ENCODE data around the gene ARHGAP12. TPM values are rescaled to one million over a fixed set of nuclear protein-coding genes. Genes with fewer than 3 reads are reported as not detected.

Gene ARHGAP12
- total RNA-seq, 1 donor from 2014 or later: 25.5 TPM

- DNase-seq (ENCODE audit: low read depth, low spot score): no peak
These were observed 44.2 kb downstream of the ARHGAP12 start for GRCh38 chr10:31884386-31884785.

GRCh38 chr10:31883397-31883796 lies 45.2 kb downstream of the ARHGAP12 start:
- no peak for DNase-seq (ENCODE audit: low read depth, low spot score)

GRCh38 chr10:31878486-31878885 lies 50.1 kb downstream of the ARHGAP12 start:
- no peak for DNase-seq (ENCODE audit: low read depth, low spot score)

GRCh38 chr10:31876652-31877352 lies 51.8 kb downstream of the ARHGAP12 start:
- DNase-seq (ENCODE audit: low read depth, low spot score): no peak

GRCh38 chr10:31875608-31876007 lies 53.0 kb downstream of the ARHGAP12 start:
- no peak for DNase-seq (ENCODE audit: low read depth, low spot score)

- DNase-seq (ENCODE audit: low read depth, low spot score): no peak
These were observed 54.9 kb downstream of the ARHGAP12 start for GRCh38 chr10:31873724-31874123.

- no peak for DNase-seq (ENCODE audit: low read depth, low spot score)
These were observed 57.2 kb downstream of the ARHGAP12 start for GRCh38 chr10:31871266-31872065.

GRCh38 chr10:31867646-31868045 lies 61.0 kb downstream of the ARHGAP12 start:
- DNase-seq (ENCODE audit: low read depth, low spot score): no peak

GRCh38 chr10:31866118-31866670 lies 62.4 kb downstream of the ARHGAP12 start:
- DNase-seq (ENCODE audit: low read depth, low spot score): no peak

- peak; percentile 37 for DNase-seq (ENCODE audit: low read depth, low spot score)
These were observed 63.7 kb downstream of the ARHGAP12 start for GRCh38 chr10:31864834-31865518.

- no peak for DNase-seq (ENCODE audit: low read depth, low spot score)
These were observed 73.6 kb downstream of the ARHGAP12 start for GRCh38 chr10:31855033-31855432.

- DNase-seq (ENCODE audit: low read depth, low spot score): no peak
These were observed 75.0 kb downstream of the ARHGAP12 start for GRCh38 chr10:31853629-31854028.

- DNase-seq (ENCODE audit: low read depth, low spot score): no peak
These were observed 77.4 kb downstream of the ARHGAP12 start for GRCh38 chr10:31851216-31851615.

GRCh38 chr10:31847515-31847914 lies 81.1 kb downstream of the ARHGAP12 start:
- DNase-seq (ENCODE audit: low read depth, low spot score): no peak

GRCh38 chr10:31838709-31839108 lies 89.9 kb downstream of the ARHGAP12 start:
- DNase-seq (ENCODE audit: low read depth, low spot score): no peak

- DNase-seq (ENCODE audit: low read depth, low spot score): no peak
These were observed 90.6 kb downstream of the ARHGAP12 start for GRCh38 chr10:31838065-31838464.

- DNase-seq (ENCODE audit: low read depth, low spot score): no peak
These were observed 91.8 kb downstream of the ARHGAP12 start for GRCh38 chr10:31836569-31837406.

GRCh38 chr10:31833753-31834152 lies 94.9 kb downstream of the ARHGAP12 start:
- no peak for DNase-seq (ENCODE audit: low read depth, low spot score)

- DNase-seq (ENCODE audit: low read depth, low spot score): no peak
These were observed 96.4 kb downstream of the ARHGAP12 start for GRCh38 chr10:31832261-31832660.

GRCh38 chr10:31830887-31831286 lies 97.7 kb downstream of the ARHGAP12 start:
- no peak for DNase-seq (ENCODE audit: low read depth, low spot score)

- DNase-seq (ENCODE audit: low read depth, low spot score): no peak
These were observed 98.9 kb downstream of the ARHGAP12 start for GRCh38 chr10:31829776-31830175.
